SHP77 treated with DMSO at 0.1 percent for 48 hours (cell line): ENCODE measurements around the gene ZNF700.
"Not testable (repeated sequence)": the region's sequence is repeated elsewhere in the genome, so short reads cannot be mapped to it uniquely, and the experiment has no call there.

Experiments used
- DNase-seq: peaks from one replicate; lab custom pipeline; 2025; lab: John Stamatoyannopoulos, UW

Gene ZNF700

DNA sequence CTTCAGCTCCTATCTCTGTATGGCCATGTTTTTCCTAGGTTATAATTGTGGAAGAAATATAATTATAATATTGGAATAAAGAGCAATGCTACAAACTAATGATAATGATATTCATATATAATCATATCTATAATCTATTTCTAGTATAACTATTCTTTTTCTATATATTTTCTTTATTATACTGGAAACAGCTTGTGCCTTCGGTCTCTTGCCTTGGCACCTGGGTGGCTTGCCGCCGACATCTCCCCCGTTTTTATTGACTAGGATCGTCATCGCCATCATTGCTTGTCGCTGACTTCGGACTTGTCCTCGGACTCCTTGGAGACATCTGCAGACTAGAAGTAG lies 64.2 kb downstream of the ZNF700 start:
- DNase-seq: no peak

DNA sequence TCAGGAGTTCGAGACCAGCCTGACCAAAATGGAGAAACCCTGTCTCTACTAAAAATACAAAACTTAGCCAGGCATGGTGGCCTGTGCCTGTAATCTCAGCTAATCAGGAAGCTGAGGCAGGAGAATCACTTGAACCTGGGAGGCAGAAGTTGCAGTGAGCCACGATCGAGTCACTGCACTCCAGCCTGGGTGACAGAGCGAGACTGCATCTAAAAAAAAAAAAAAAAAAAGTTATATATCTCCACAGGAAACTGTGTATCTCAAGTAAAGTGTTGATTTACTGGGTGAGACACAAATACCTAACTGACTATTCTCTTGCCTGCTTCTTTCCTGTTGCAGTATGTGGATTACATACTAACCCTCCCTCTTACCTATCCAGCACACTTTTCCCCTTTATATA lies 67.0 kb downstream of the ZNF700 start:
- DNase-seq: not testable (repeated sequence)

DNA sequence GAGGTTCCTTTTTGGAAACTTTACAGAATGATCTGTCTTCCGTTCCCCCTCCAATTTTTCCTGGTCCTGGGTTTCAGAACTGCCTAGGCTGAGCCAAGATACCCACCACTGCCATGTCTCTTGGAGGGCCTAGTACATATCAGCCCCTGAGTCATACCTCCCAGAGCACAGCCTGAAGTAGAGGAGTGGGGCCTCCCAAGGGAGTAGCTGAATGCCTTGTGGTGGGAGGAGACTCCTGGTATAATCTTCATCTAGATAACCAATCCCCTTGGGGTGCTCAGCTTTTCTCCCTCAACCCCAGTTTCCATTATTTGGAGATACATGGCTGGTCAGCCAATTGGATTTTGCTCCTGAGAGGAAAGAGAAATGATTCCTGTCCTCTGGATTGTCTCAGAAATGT lies 70.3 kb downstream of the ZNF700 start:
- DNase-seq: no peak
